ENCODE measurements around the gene MAD2L2. TPM values are rescaled to one million over a fixed set of nuclear protein-coding genes. Genes with fewer than 3 reads are reported as not detected.

MAD2L2 gene
- total and polyA plus RNA-seq, 9 of the 15 experiments (the other 6 are each of a cell fraction or from before 2014, with no cell fraction given): 12.4 to 286 (median 143) TPM

GRCh38 chr1:11652203-11652780, 28.7 kb downstream of the MAD2L2 start (continued):
- TF ChIP-seq REST (IDR thresholded peaks at IDR 0.05; ENCODE audit: borderline replicate concordance): no peak
- TF ChIP-seq REST (CRISPR knock-in tag; IDR thresholded peaks at IDR 0.05; ENCODE audit: low read depth): no peak
